DMS114 treated with DMSO at 0.1 percent for 48 hours (cell line): Measurements from ENCODE around the gene HOXA6.

ENCODE experiments used
- DNase-seq: peaks from one replicate; lab custom pipeline; 2025; ENCODE audit not compliant: unreplicated experiment; lab: John Stamatoyannopoulos, UW

Gene HOXA6

GRCh38 chr7:27124902-27125689 lies 22.5 kb downstream of the HOXA6 start:
- DNase-seq: no peak

DNA sequence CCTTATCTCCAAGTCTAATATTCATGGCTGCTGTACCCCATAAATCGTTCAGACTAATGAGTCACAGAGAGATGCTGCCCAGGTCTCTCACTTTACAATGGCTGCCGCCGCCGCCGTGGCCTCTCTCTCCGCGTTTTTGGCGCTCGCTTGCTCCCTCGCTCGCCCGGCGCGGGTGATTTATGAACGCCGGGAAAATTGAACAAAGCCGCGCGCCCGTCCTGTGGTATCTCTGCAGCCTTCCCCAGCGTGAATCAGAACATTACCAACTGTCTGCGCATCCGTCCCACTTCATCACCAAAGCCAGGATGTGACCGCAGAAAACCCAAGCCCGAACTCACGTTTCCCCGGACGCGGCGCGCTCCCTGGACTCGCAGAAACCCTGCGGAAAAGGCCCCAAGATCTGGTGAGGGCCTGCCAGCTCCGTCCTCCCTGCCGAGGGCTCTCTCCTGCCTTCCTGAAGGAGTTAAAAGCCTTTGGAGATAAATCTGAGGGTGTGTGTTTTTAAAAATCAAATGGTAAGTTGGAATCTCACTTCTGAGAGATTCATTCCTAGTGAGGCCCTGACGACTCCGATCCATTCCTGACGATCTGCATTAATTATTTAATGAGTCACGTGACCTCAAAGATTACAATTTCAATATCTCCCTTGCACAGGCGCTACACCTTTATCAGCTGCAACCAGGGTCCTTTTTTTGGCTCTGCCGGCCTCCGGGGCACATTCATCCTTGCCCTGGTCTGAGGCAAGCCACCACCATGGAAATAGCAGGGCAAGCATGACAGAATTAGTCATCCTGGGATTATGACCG lies 23.3 kb downstream of the HOXA6 start:
- no peak for DNase-seq

- DNase-seq: no peak
These were observed 24.0 kb downstream of the HOXA6 start for GRCh38 chr7:27123477-27124053.

GRCh38 chr7:27123007-27123476 lies 24.5 kb downstream of the HOXA6 start:
- no peak for DNase-seq

DNA sequence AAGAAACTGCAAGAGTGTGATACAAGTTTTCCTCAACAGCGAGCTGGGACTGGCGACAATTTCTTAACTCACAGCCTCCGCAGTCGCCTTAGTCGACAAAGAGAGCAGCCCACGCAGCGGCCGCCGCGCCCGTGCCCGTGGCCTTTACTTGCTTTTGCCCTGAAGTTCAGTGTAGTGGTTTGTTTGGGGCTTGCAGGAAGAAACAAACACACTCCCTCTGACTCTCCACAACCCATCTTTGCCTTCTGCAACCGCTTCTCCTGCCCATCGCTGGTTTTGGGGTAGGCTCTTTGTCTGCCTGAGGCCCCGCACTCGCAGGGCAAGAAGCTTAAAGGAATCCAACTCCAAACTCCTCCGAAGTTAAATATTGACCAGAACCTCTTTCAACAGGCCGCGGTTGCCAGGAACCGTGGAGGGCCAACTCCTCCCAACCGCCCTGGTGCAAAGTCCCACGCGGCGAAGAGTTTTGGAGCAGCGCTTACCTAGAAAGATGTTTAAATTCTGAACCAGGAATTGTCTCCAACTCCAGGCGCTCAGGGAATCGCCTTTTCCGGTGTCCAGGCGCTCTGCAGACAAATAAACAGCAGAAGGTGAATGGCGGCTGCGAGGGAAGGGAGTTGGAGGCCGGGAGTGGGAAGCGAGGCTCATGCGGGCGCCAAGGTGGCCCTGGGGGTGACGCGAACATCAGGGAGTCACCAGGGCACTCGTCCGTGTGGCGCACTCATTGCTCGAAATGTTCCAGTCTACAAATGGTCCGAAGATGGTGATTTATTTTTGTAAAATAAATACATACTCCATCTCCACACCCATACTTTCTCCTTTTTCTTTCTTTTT lies 25.3 kb downstream of the HOXA6 start:
- no peak for DNase-seq

GRCh38 chr7:27121684-27122076 lies 25.9 kb downstream of the HOXA6 start:
- no peak for DNase-seq

DNA sequence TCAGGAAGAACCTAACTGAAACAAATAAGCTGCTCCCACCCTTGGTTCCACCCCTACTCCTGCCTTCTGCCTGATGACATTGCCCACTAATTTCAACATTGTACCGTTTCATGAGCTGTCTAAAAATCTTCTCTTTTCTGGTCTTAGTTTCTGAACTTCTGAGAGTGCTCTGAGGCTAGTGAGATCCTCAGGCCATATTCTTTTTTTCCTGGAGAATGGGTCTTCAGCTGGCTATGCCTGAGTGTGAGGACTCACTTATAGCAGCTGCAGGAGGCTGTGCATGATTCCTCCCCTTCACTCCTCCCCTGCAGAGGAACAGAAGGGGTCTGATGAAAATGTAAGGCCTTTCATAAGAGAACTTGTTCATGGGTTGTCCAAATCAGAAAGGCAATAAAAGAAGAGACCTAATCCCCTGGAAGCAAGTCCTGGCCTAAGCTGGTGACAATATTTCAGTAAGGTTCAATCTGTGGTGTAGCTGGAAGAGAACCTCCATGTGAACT lies 28.1 kb downstream of the HOXA6 start:
- no peak for DNase-seq

GRCh38 chr7:27118580-27118979 lies 29.0 kb downstream of the HOXA6 start:
- DNase-seq: no peak

DNA sequence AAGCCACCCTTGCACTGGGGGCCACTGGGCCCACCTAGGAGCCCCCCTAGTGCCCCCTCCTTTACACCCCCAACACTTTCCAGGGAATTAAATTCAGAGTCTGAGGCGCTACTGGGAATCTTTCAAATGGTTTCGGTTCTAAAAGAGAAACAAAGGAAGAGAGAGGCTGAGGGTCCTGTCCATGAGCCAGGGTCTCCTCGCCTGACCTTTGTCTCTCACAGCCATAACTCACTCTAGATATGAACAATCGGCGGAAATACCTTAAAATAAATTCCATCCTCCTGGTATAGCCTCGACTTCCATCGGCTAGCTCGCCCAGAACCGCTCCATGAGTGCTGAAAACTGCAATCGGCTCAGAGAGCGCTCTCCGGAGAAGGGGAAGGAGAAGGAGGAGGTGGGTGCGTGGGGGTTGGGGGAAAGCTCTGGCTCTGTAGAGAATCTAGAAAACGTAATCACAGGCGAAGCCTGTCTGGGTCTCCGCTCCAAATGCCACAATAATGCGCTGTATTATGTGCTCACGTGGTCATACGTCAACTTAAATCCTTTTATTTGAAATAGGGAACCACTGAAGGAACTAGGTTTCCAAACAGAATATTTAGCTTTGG lies 29.6 kb downstream of the HOXA6 start:
- no peak for DNase-seq

- DNase-seq: no peak
These were observed 30.4 kb downstream of the HOXA6 start for GRCh38 chr7:27116962-27117886.

DNA sequence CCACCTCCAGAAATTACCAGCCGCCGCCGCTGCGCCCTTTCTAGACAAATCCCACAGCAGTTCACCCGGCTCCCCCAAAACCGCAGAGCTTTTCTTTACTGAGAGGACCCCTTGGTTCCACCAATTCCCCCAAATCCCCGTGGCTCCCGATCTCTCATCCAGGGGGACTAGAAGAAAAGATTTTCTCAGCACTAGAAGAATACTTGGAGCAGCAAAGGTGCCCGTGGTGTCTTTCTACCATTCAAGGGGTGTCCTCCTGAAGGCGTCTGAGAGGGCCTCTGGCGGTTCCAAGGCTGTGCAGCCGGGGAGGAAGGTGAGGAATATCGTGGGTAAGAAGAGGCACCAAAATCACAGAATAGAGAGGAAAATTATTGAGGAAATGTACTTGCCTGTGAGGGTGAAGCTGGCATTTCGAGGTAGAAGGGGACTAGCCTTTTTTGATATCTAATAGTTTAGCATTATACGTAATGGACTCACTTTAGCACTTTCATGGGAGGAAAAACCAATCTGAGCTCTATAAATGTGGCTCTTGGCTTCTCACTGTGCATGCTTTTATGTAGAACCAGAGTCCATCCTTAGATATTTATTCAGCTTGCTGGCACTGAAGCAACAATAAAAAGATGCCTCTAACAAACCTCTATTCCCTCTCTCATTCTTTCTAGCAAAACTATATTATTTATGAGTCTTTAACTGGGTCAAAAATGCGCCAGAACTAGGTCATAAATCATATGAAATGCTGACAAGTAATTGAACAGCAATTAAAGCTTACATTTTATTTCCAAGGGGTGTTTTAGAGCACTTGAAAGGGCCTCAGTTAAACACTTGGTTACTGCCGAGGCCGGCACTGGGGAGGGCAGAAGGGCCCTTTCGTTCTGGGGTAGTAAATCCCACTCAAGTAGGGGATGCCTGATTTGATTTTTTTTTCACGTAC lies 31.3 kb downstream of the HOXA6 start:
- no peak for DNase-seq

- no peak for DNase-seq
These were observed 32.1 kb downstream of the HOXA6 start for GRCh38 chr7:27115221-27116026.

DNA sequence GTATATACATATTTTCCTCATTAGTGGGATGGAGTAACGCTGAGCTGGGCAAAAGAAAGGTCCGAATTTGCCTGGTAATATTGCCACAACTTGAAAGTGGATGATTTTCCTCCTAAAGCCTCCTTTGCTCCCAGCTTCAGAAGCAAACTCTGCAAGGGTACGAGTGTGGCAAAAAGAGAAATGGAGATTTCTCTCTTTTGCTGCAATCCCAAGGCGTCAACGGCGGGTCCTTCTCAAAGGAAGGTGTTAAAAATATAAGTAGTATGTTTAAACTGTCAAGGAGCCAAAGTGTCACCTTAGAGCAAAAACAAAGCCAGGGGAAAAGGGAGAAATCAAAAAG lies 32.7 kb downstream of the HOXA6 start:
- DNase-seq: no peak

DNA sequence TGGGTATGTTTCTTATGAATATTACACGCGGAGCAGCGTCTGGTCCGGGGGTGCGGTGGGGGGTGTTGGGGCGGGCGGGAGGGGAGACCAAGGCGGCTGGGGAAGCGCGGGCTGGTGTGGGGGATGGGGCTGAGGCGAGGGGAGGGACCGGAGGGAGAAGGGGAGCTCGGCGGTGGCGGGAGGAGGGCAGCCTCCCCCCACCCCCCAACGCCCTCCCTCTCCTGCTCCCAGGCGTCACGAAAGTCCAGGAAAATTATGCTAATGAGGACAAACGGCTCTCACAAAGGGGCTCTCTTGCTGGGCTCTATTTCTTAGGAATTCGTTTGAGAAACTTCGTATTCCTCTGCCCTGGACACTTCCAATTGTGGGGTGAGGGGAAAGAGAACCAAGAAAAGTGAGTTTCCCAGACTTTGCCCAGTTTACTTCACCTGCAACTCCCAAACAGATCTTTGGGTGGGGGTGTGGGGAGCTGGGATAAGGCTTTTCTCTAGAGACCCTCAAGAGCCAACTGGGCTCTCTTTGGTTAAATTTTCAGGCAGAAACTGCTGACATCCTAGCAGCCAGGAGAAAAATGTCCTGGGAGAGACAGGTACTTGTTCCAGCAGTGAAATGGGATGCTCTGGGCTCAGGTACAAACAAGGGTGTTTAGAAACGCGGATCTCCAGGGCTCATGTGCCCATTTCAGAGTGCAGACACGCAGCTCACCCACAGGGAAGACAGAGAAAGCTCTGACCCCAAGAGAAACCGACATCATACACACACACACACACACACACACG lies 33.4 kb downstream of the HOXA6 start:
- no peak for DNase-seq

- no peak for DNase-seq
These were observed 34.3 kb downstream of the HOXA6 start for GRCh38 chr7:27112955-27113949.

GRCh38 chr7:27112361-27112760 lies 35.2 kb downstream of the HOXA6 start:
- DNase-seq: no peak
